ENCODE results near the gene C11orf42. TPM values are rescaled to one million over a fixed set of nuclear protein-coding genes. Genes with fewer than 3 reads are reported as not detected.

The C11orf42 gene
- polyA plus RNA-seq, 4 donors, result 0.66 TPM; not detected in 3

DNA sequence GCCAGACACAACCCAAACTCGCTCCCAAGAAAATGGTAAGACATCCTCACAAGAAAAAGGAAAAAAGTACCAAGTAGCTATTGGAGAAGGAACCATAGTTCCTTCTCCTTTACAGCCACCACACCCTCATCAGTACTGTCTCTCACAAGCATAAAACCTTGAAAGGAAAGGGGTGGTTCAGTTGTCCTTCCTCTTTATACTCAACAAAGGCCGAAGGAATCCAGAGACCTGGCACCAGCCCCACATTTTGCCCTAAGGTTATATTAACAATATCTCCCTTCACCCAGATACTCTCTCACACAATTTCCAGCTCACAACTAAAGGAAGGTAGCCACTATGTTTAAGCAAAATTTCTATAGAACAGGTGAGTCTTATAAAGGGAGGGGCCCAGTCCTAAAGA is 20.5 kb downstream of the C11orf42 start:
- Histone ChIP-seq H3K9me3 (ENCODE audit: control insufficient read depth in 2 of 2, insufficient read depth in 1 of 2, low read depth in 1 of 2, low read length in 1 of 2) (no peaks in the 10 kb centered on the region), H3K4me3 (ENCODE audit: low read depth in 1 of 3, low read length in 3 of 3) (no peak overlapping the region), H3K27ac (ENCODE audit: low read depth in 1 of 3, low read length in 2 of 3) (peak overlapping the region; percentile 0 to 27 (median 7)), H3K4me1 (ENCODE audit: control insufficient read depth in 3 of 3, insufficient read depth in 2 of 3, low read depth in 1 of 3, low read length in 2 of 3) (peaks cover 4 to 28% (median 10%) of the 10 kb centered on the region in 3 donors), H3K27me3 (ENCODE audit: control insufficient read depth in 3 of 3, insufficient read depth in 3 of 3, low read length in 3 of 3) (no peaks in the 10 kb centered on the region), H3K36me3 (ENCODE audit: control insufficient read depth in 3 of 3, insufficient read depth in 2 of 3, low read depth in 1 of 3, low read length in 3 of 3) (peaks cover 21 to 25% (median 24%) of the 10 kb centered on the region in 3 donors)
- peak; percentile 47 to 54 for DNase-seq
- WGBS, 3 donors, result 53 to 69% (median 54%) methylated on average over 2 of the region's 2 CpGs
- no peak for FAIRE-seq

- FAIRE-seq (no peak), DNase-seq (peak; percentile 27 to 29)
- no peaks in the 10 kb centered on the region for H3K27me3 ChIP-seq (ENCODE audit: control insufficient read depth in 3 of 3, insufficient read depth in 3 of 3, low read length in 3 of 3)
- H3K36me3 ChIP-seq (ENCODE audit: control insufficient read depth in 3 of 3, insufficient read depth in 2 of 3, low read depth in 1 of 3, low read length in 3 of 3), result peaks cover 8 to 10% (median 9%) of the 10 kb centered on the region in 3 donors
- no peaks in the 10 kb centered on the region for H3K9me3 ChIP-seq (ENCODE audit: control insufficient read depth in 2 of 2, insufficient read depth in 1 of 2, low read depth in 1 of 2, low read length in 1 of 2)
- peak overlapping the region in 2 of 3 donors; percentile 35 to 85 for H3K27ac ChIP-seq (ENCODE audit: low read depth in 1 of 3, low read length in 2 of 3)
- peaks cover 10 to 36% (median 13%) of the 10 kb centered on the region in 3 donors for H3K4me1 ChIP-seq (ENCODE audit: control insufficient read depth in 3 of 3, insufficient read depth in 2 of 3, low read depth in 1 of 3, low read length in 2 of 3)
- whole genome bisulfite sequencing, 3 donors, result 19 to 60% (median 38%) methylated on average over 3 of the region's 3 CpGs
- peak overlapping the region; percentile 18 to 55 (median 39) for H3K4me3 ChIP-seq (ENCODE audit: low read depth in 1 of 3, low read length in 3 of 3)
Observed at GRCh38 chr11:6228520-6228919, 23.2 kb downstream of the C11orf42 start.

GRCh38 chr11:6229911-6230310 is 24.6 kb downstream of the C11orf42 start:
- H3K27me3 ChIP-seq (ENCODE audit: control insufficient read depth in 3 of 3, insufficient read depth in 3 of 3, low read length in 3 of 3), result no peaks in the 10 kb centered on the region
- 8 to 37% (median 8%) methylated on average over 2 of the region's 2 CpGs for WGBS, 3 donors
- H3K27ac ChIP-seq (ENCODE audit: low read depth in 1 of 3, low read length in 2 of 3), result peak overlapping the region; percentile 85 to 91 (median 89)
- FAIRE-seq (no peak), DNase-seq (peak; percentile 91 to 95)
- H3K4me3 ChIP-seq (ENCODE audit: low read depth in 1 of 3, low read length in 3 of 3), result peak overlapping the region in 2 of 3 donors; percentile 39 to 55
- peaks cover 15 to 41% (median 15%) of the 10 kb centered on the region in 3 donors for H3K4me1 ChIP-seq (ENCODE audit: control insufficient read depth in 3 of 3, insufficient read depth in 2 of 3, low read depth in 1 of 3, low read length in 2 of 3)
- peaks cover 0 to 1% (median 0%) of the 10 kb centered on the region in 3 donors for H3K36me3 ChIP-seq (ENCODE audit: control insufficient read depth in 3 of 3, insufficient read depth in 2 of 3, low read depth in 1 of 3, low read length in 3 of 3)
- no peaks in the 10 kb centered on the region for H3K9me3 ChIP-seq (ENCODE audit: control insufficient read depth in 2 of 2, insufficient read depth in 1 of 2, low read depth in 1 of 2, low read length in 1 of 2)

DNA sequence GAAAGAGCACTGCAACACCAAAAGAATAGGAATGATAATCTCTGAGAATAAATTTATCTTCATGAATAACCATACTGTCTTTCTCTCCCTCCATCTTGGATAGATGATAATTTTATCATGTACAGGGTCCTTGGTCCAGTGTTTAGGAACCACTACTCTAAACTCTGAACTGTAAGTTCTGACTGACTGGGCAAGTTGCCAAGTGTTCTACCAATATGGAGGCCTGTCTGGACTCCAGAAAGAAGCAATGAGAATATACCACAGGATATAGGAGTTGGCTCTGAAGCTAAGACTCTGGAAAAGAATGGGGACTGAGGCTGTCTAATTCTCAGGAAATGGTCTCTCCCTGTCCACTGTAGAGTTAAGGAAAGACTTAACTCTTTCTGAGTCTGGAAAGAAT is 27.5 kb downstream of the C11orf42 start:
- DNase-seq, result peak in 1 of 2 donors; percentile 28

GRCh38 chr11:6233984-6234386 is 28.6 kb downstream of the C11orf42 start:
- H3K4me1 ChIP-seq (ENCODE audit: control insufficient read depth in 3 of 3, insufficient read depth in 2 of 3, low read depth in 1 of 3, low read length in 2 of 3), result peaks cover 7 to 27% (median 11%) of the 10 kb centered on the region in 3 donors
- H3K36me3 ChIP-seq (ENCODE audit: control insufficient read depth in 3 of 3, insufficient read depth in 2 of 3, low read depth in 1 of 3, low read length in 3 of 3), result no peaks in the 10 kb centered on the region
- no peak for FAIRE-seq
- no peak for DNase-seq
- 0 to 2% (median 1%) methylated on average over 10 of the region's 10 CpGs for WGBS, 3 donors
- H3K27ac ChIP-seq (ENCODE audit: low read depth in 1 of 3, low read length in 2 of 3), result peak overlapping the region; percentile 74 to 97 (median 76)
- peak overlapping the region; percentile 51 to 96 (median 82) for H3K4me3 ChIP-seq (ENCODE audit: low read depth in 1 of 3, low read length in 3 of 3)
- H3K9me3 ChIP-seq (ENCODE audit: control insufficient read depth in 2 of 2, insufficient read depth in 1 of 2, low read depth in 1 of 2, low read length in 1 of 2), result no peaks in the 10 kb centered on the region
- no peaks in the 10 kb centered on the region for H3K27me3 ChIP-seq (ENCODE audit: control insufficient read depth in 3 of 3, insufficient read depth in 3 of 3, low read length in 3 of 3)

More for the DNA sequence above, 27.5 kb downstream of the C11orf42 start:
- FAIRE-seq, result no peak
- Histone ChIP-seq H3K4me1 (ENCODE audit: control insufficient read depth in 3 of 3, insufficient read depth in 2 of 3, low read depth in 1 of 3, low read length in 2 of 3) (peaks cover 7 to 26% (median 11%) of the 10 kb centered on the region in 3 donors), H3K27ac (ENCODE audit: low read depth in 1 of 3, low read length in 2 of 3) (no peak overlapping the region), H3K27me3 (ENCODE audit: control insufficient read depth in 3 of 3, insufficient read depth in 3 of 3, low read length in 3 of 3) (no peaks in the 10 kb centered on the region), H3K4me3 (ENCODE audit: low read depth in 1 of 3, low read length in 3 of 3) (no peak overlapping the region), H3K36me3 (ENCODE audit: control insufficient read depth in 3 of 3, insufficient read depth in 2 of 3, low read depth in 1 of 3, low read length in 3 of 3) (no peaks in the 10 kb centered on the region), H3K9me3 (ENCODE audit: control insufficient read depth in 2 of 2, insufficient read depth in 1 of 2, low read depth in 1 of 2, low read length in 1 of 2) (no peaks in the 10 kb centered on the region)

DNA sequence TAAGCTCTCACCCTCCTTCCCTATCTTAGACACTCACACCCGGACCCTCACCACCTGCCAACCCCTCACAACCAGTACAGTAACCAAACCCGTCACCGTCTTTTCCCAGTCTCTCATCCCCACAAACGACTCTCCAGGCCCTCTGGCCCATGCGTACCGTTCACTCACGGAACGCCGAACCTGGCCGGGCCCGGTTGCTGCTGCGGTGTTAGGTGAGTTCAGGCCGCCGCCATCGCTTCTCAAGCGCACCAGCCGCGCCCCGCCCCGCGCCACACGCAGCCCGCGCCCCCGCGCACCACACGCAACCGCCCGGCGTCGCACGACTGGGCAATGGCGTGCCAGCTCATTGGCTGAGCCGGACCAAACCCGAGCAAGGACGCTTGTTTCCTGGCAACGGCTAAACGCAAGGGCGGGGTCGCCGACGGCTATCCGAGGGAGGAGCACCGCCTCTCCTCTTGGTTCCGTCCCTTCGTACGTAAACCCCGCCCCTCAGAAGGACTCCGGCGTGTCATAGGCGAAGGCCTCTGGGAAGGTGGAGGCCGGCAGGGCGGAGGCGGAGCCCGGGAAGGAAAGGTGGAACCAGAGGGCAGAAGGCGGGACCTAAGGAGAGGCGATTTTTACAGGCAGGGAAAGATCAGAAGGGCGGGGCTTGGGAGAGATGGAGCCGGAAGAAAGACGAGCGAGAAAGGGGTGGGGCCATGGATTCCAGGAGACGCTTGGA is 29.2 kb downstream of the C11orf42 start, which contains the start of gene FHIP1B:
Gene FHIP1B (minus strand): TSS at position 250 of the 721 bp plus-strand sequence. CDS start 10,120 bp downstream, outside the sequence.
- peak; percentile 65 for FAIRE-seq
- 0 to 1% (median 1%) methylated on average over 60 to 62 of the region's 62 CpGs for WGBS, 3 donors
- H3K27ac ChIP-seq (ENCODE audit: low read depth in 1 of 3, low read length in 2 of 3), result peak within 1 kb of the TSS; percentile 96 to 97 (median 97)
- peak within 1 kb of the TSS; percentile 51 to 96 (median 82) for H3K4me3 ChIP-seq (ENCODE audit: low read depth in 1 of 3, low read length in 3 of 3)
- DNase-seq, result peak; percentile 100
- H3K36me3 ChIP-seq (ENCODE audit: control insufficient read depth in 3 of 3, insufficient read depth in 2 of 3, low read depth in 1 of 3, low read length in 3 of 3), result no peaks in the 10 kb centered on the region
- peaks cover 7 to 27% (median 11%) of the 10 kb centered on the region in 3 donors for H3K4me1 ChIP-seq (ENCODE audit: control insufficient read depth in 3 of 3, insufficient read depth in 2 of 3, low read depth in 1 of 3, low read length in 2 of 3)
- H3K27me3 ChIP-seq (ENCODE audit: control insufficient read depth in 3 of 3, insufficient read depth in 3 of 3, low read length in 3 of 3), result no peaks in the 10 kb centered on the region
- H3K9me3 ChIP-seq (ENCODE audit: control insufficient read depth in 2 of 2, insufficient read depth in 1 of 2, low read depth in 1 of 2, low read length in 1 of 2), result no peaks in the 10 kb centered on the region

- Histone ChIP-seq H3K4me1 (ENCODE audit: control insufficient read depth in 3 of 3, insufficient read depth in 2 of 3, low read depth in 1 of 3, low read length in 2 of 3) (peaks cover 5 to 18% (median 11%) of the 10 kb centered on the region in 3 donors), H3K36me3 (ENCODE audit: control insufficient read depth in 3 of 3, insufficient read depth in 2 of 3, low read depth in 1 of 3, low read length in 3 of 3) (no peaks in the 10 kb centered on the region), H3K27me3 (ENCODE audit: control insufficient read depth in 3 of 3, insufficient read depth in 3 of 3, low read length in 3 of 3) (no peaks in the 10 kb centered on the region), H3K4me3 (ENCODE audit: low read depth in 1 of 3, low read length in 3 of 3) (no peak overlapping the region), H3K27ac (ENCODE audit: low read depth in 1 of 3, low read length in 2 of 3) (no peak overlapping the region), H3K9me3 (ENCODE audit: control insufficient read depth in 2 of 2, insufficient read depth in 1 of 2, low read depth in 1 of 2, low read length in 1 of 2) (no peaks in the 10 kb centered on the region)
- WGBS, 3 donors, result 70 to 91% (median 75%) methylated on average over 4 of the region's 4 CpGs
- DNase-seq, result no peak
- FAIRE-seq, result no peak
Observed at GRCh38 chr11:6237266-6237665, 31.9 kb downstream of the C11orf42 start.

DNA sequence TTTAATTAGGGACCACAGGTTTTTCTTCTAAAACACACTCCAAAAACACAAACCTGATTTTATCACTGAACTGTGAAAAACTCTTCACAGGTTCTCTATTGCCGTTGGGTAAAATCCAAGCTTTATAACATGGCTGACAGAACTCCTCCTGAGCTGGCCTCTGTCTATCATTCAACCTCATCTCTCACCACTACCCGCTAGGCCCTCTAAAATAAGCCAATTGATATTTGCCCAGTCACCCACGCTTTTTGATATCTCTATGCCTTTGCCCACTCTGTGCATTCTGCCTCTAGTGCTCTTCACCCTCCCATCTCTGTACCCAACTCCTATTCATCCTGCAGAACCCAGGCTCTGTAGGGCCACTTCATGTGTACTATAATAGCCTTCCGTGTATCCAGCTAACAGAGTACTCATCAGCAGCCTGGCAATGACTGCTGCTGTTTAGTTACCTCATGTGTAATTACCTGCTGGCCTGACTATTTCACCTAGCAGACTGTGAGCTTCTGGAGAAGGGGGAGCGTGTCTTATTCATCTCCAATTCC is 32.5 kb downstream of the C11orf42 start:
- FAIRE-seq (no peak), DNase-seq (no peak)
- Histone ChIP-seq H3K27ac (ENCODE audit: low read depth in 1 of 3, low read length in 2 of 3) (no peak overlapping the region), H3K4me1 (ENCODE audit: control insufficient read depth in 3 of 3, insufficient read depth in 2 of 3, low read depth in 1 of 3, low read length in 2 of 3) (peaks cover 5 to 16% (median 11%) of the 10 kb centered on the region in 3 donors), H3K27me3 (ENCODE audit: control insufficient read depth in 3 of 3, insufficient read depth in 3 of 3, low read length in 3 of 3) (no peaks in the 10 kb centered on the region), H3K4me3 (ENCODE audit: low read depth in 1 of 3, low read length in 3 of 3) (no peak overlapping the region), H3K36me3 (ENCODE audit: control insufficient read depth in 3 of 3, insufficient read depth in 2 of 3, low read depth in 1 of 3, low read length in 3 of 3) (no peaks in the 10 kb centered on the region), H3K9me3 (ENCODE audit: control insufficient read depth in 2 of 2, insufficient read depth in 1 of 2, low read depth in 1 of 2, low read length in 1 of 2) (no peaks in the 10 kb centered on the region)
- 86 to 93% (median 88%) methylated on average over 5 of the region's 5 CpGs for WGBS, 3 donors

All from small intestine (tissue), 7 donors.